GM23248 (cell line): ENCODE results near the gene SURF1.
"Not testable (repeated sequence)": the region's sequence is repeated elsewhere in the genome, so short reads cannot be mapped to it uniquely, and the experiment has no call there.

Source experiments
- EZH2 ChIP-seq: fragments of 200-600 bp; sonication (generic); IDR thresholded peaks from 2 replicates; pipeline ENCODE4 v1.6.1; 2018; ENCODE audit warnings: antibody characterized with exemption, mild to moderate bottlenecking; ENCODE audit not compliant: insufficient read depth, poor library complexity, severe bottlenecking
- EZH2phosphoT487 ChIP-seq: fragments of 200-600 bp; sonication (generic); IDR thresholded peaks from 2 replicates; pipeline ENCODE4 v1.6.1; 2018; ENCODE audit warnings: antibody characterized with exemption, moderate library complexity, mild to moderate bottlenecking, low read depth; ENCODE audit not compliant: insufficient read depth

GRCh38 chr9:133329306-133330156 lies 26.8 kb downstream of the SURF1 start:
- not testable (repeated sequence) for TF ChIP-seq EZH2phosphoT487, EZH2
